GM19351 (cell line): Measurements from ENCODE around the gene KIRREL3.
"Not testable (repeated sequence)": the region's sequence is repeated elsewhere in the genome, so short reads cannot be mapped to it uniquely, and the experiment has no call there.

Source experiments
- ATAC-seq: cut with Tn5 transposase; IDR thresholded peaks from one replicate; pipeline ENCODE4 v1.9.1; 2021; ENCODE audit warnings: mild to moderate bottlenecking, moderate library complexity; ENCODE audit not compliant: unreplicated experiment

The KIRREL3 gene

DNA sequence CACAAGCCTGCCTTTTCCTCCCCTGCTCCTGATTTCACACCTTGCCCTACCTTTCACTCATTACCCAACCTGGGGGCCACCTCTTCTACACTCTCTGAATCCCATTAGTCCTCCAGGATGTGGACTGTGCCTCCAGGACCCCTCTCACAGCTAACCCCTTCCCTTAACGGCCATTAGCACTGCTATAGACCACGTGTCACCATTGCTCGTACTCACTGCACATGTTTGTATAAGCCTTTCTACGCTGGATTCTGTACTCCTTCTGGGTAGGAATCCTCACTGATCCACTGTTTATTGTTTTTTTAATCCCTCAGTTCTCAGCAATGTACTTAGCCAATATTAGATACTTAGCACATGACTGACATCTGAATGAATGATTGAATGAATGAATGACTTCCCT is 40.9 kb downstream of the KIRREL3 start:
- ATAC-seq, result no peak

GRCh38 chr11:126956635-126957034 is 43.9 kb downstream of the KIRREL3 start:
- no peak for ATAC-seq

DNA sequence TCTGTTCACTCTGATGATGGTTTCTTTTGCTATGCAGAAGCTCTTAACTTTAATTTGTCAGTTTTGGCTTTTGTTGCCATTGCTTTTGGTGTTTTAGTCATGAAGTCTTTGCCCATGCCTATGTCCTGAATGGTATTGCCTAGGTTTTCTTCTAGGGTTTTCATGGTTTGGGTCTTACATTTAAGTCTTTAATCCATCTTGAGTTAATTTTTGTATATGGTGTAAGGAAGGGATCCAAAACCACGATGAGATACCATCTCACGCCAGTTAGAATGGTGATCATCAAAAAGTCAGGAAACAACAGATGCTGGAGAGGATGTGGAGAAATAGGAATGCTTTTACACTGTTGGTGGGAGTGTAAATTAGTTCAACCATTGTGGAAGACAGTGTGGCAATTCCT is 48.0 kb downstream of the KIRREL3 start:
- not testable (repeated sequence) for ATAC-seq

GRCh38 chr11:126951465-126951864 is 49.1 kb downstream of the KIRREL3 start:
- no peak for ATAC-seq

DNA sequence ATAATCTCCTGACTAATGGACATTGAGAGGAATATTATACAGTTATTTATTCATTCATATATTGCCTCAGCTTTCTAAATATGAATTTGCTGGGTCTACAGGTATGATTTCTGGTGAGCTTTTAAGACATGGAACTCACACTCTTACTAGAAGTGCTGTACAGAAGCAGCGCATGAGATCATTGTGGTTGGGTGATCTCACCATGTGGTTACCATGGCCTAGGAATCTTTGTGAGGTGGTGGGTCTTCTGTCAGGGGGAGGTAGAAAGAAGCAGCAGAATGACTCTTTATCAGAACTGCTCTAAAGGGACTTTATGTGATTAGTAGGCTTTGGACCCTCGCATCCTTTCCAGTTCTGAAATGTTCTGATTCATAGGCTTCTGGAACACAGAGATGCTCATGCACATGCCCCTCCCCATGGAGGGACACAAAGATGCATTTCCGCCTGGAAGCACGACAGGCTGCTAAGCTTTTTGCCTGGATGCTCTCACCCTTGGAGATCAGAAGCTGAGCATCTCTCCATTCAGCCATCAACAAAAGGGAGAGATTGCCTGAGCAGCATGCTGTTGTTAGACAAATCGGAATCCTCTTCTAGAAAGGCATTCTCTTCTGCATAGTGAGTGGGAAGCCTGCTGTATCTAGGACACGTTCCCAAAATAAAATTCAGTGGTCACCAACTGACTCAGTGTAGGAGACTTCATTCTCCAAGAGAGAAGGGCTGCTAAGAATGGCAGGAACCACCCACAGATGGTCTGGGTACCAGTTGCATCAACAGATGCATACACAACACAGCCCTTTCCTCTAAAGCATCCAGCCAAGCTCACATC is 51.3 kb downstream of the KIRREL3 start:
- no peak for ATAC-seq

DNA sequence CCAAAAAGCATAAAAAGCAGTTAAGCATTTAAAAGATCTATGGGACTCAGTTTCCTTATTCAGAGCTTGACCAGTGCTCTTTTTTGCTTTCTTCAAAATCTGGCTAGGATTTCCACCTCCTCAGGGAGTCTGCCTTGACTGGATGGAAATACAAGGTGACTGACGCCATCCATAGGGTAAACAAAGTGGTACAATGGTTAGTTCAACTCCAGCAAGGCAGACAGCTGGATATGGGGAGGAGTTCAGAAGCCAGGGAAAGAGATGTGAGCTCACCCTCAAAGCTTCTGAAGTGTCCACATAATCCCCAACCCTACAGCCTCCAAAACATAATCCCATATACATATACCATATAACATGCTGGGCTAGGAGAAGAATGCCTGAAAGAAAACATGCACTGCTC is 52.0 kb downstream of the KIRREL3 start:
- ATAC-seq, result no peak

DNA sequence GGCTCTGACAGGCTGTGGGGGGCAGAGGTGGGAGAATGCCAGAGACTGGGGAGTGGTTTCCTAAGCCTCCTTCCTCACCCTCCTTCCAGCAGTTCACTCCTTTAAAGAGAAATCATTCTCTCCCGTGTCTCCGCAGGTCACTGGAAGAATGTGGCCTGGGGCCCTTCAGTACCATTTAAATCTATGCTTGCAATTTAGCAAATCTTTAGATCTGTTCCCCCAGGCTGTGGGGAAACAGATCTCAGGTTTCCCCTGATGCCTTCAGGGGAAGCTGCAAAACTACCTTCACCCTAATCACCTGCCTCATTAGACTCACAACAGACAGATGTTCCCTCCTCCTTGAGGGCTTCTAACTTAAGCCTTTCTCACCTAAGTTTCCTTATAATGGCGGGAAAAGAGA is 55.3 kb downstream of the KIRREL3 start:
- no peak for ATAC-seq

GRCh38 chr11:126943316-126943715 is 57.3 kb downstream of the KIRREL3 start:
- ATAC-seq, result no peak

DNA sequence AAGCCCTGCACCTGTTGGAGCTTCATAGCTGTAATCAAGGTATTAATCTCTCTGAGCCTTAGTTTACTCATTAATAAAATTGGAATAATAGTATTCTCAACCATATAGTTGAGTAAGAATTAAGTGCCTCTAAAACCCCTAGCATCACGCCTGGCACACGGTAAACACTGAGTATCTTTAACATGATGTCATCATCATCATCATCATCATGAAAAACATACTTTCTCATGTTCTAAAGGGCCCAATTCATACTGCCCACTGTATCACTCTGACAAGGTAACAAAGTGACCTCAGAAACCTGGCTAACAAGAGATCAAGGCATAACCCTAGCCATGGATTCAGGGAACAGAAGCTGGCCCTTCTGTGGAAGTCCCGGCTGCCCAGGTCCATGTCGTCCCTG is 58.4 kb downstream of the KIRREL3 start:
- ATAC-seq, result no peak

- ATAC-seq, result no peak
These were observed 61.0 kb downstream of the KIRREL3 start for GRCh38 chr11:126939552-126939951.

GRCh38 chr11:126938718-126939117 is 61.9 kb downstream of the KIRREL3 start:
- ATAC-seq, result no peak

DNA sequence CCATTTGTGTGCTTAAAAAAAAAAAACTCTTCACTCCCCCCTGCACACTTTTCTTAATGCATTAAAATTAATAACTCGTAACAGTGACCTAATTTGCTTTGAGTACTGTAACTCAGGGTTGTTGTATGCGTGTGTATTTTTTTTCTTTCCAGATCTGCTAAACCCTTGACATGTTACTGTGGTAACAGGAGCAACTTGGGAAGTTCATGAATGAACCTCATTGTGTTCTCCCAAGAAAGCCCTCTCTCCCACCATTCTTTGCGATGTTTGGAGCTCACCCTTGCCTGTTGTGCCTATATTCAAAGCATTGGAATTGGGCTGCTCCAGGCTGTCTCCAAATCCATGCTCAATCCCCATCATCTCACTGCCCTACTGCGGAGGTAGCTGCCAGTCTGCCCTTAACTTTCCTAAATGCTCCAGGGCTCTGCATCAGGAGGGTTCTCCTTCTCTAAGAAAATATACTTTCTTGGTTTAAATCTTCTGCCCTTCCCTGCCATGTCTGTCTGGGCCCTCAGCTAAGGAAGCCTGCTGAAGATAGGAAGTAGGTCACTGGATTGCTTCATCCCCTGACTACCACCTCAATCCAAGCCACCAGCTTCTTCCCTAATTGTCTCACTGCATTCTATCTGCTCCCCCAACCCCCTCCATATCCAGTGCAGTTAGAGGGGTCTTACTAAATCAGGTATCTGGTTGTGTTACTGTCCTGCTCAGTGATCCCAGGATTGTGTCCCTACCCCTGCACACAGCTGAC is 70.3 kb downstream of the KIRREL3 start:
- ATAC-seq, result no peak

DNA sequence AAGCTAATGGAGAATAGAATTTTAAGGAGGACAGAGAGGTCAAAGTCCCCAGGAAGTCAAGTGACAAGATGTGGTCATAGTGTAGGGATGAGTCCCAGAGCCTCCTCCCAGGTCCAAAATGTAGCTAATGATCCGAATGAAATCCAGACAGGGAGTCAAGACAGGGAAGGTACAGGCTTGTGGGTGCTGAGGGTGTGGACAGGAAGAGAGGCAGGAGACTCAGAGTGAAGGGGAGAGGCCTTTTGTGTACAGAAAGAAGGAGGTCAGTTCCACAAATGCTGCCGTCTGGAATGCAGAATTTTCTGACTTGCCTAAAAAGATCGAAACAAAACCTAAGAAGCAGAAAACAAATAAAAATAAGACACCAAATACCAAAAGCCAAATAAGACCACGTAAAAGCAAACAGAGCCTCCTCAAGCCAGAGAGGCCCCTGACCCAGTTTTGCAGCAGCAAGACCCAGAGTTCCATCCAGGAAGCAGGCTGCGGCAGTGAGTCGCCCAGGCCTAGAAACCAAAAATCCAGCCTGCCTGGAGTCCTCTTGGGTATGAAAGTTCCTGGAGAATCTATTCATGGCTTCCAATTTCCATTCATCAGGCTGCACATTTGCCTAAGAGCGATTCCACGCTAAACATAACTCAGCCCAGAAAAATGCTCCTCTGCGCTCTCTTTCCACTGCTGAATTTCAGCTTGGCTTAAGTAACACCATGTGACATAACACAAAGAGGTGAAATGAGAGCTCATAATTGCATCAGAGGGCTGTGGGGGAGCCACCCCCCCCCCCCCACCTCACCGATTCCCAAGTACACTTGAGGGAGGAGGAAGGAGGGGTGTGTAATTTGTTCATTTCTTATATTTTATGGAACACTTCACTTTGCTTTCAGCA is 71.2 kb downstream of the KIRREL3 start:
- ATAC-seq, result no peak

GRCh38 chr11:126927623-126928022 is 72.9 kb downstream of the KIRREL3 start:
- ATAC-seq, result no peak

- no peak for ATAC-seq
These were observed 74.2 kb downstream of the KIRREL3 start for GRCh38 chr11:126926376-126926791.

- ATAC-seq, result no peak
These were observed 75.1 kb downstream of the KIRREL3 start for GRCh38 chr11:126925321-126926093.

DNA sequence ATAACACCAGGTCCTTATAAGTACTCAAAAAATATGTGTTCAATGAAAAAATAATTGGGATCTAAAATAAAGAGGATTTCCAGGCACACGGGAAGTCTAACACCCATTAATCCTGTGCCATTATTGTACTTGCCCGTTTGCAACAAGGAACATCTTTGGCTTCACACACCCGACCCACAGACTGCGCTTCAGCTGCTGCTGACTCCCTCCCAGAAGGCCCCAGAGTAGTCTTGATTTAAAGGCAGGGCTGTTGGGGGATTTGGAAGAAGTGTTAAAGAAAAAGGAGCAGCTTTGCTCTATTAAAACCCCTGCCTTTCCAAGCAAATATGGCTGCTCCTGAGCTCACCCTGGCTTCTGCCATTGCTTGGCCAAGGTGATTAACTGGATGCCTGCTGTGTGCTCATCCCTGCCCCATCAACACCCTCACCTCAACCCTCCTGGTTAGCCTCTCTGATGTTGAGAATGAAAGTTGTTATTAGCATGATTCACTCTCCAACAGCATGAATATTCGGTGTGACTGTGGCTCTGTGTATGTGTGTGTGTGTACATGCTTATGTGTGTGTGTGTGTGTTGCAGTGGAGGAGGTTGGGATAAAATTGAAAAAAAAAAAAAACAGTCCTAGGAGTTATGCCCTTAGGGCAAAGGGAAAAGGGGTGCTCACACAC is 76.1 kb downstream of the KIRREL3 start:
- no peak for ATAC-seq

DNA sequence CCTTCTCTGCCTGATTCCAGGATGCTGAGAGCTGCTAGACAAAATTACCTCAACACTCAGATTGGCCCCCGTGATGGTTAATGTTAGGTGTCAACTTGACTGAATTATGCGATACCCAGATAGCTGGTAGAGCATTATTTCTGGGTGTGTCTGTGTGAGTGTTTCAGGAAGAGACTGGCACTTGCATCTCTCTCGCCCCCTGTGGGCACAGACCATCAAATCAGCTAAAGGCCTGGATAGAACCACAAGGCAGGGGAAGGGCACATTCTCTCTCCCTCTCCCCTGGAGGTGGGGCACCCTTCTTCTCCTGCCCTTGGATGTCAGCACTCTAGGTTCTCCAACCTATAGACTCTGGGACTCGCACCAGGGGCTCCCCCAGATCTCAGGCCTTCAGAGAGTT is 79.7 kb downstream of the KIRREL3 start:
- no peak for ATAC-seq

DNA sequence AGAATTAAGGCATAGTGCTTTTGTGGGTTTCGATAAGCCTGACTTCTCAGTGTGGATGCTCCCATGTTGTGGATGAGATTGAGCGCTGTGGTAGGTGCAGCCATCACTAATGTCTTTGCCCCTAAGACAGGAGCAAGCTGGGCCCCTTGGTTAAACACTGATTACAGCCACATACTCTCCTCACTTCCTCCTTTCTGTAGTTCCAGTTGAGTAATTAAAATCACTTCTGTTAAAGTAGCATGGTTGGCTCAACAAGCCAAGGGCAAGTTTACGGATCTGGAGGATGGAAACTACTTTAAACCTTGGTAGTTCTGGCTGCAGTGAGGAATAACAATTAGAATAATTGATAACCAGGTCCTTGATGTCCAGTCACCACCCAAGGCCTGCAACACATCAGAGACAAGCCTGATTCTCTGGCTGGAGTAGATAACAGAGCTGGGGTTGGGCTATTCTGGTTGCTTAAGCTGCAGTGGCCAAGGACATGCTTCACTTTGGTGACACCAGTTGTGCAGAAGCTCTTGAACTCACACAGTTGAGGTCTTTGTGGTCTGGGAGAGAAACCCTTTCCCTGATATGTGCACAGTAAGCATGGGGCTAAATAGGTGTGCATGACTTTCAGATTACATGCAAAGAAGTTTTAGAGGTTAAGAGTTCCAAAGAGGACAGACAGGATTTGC is 81.3 kb downstream of the KIRREL3 start:
- peak; percentile 60 for ATAC-seq
